GM21390 (cell line): ENCODE measurements around the gene HES3.

Experiments
- ATAC-seq: cut with Tn5 transposase; IDR thresholded peaks from one replicate; pipeline ENCODE4 v1.9.1; 2021; ENCODE audit not compliant: unreplicated experiment

Gene HES3

GRCh38 chr1:6243993-6244392 is at the start of gene HES3:
TSS of gene HES3 (plus strand) at chr1:6244179. CDS start at chr1:6244366, 187 bp downstream.
- no peak for ATAC-seq

GRCh38 chr1:6197746-6198427 is 46.1 kb upstream of the HES3 start:
- no peak for ATAC-seq

- ATAC-seq = peak; percentile 24
Observed at GRCh38 chr1:6198646-6199297, 45.2 kb upstream of the HES3 start.

- peak; percentile 93 for ATAC-seq
Observed at GRCh38 chr1:6199298-6200187, 44.4 kb upstream of the HES3 start, which contains the start of gene RPL22. TSS of gene RPL22 (minus strand) at chr1:6199595. CDS start at chr1:6199573, 22 bp downstream.

GRCh38 chr1:6200188-6200809 is 43.7 kb upstream of the HES3 start:
- no peak for ATAC-seq

GRCh38 chr1:6202256-6202655 is 41.7 kb upstream of the HES3 start:
- no peak for ATAC-seq

GRCh38 chr1:6205849-6206519 is 38.0 kb upstream of the HES3 start, which contains the start of gene RNF207:
TSS of gene RNF207 (plus strand) at chr1:6206119. CDS start at chr1:6206536, 417 bp downstream.
- peak; percentile 46 for ATAC-seq

GRCh38 chr1:6206520-6206855 is 37.5 kb upstream of the HES3 start:
- ATAC-seq = no peak

GRCh38 chr1:6207075-6207885 is 36.7 kb upstream of the HES3 start:
- no peak for ATAC-seq

- no peak for ATAC-seq
Observed at GRCh38 chr1:6207921-6208320, 36.1 kb upstream of the HES3 start.

- ATAC-seq = no peak
Observed at GRCh38 chr1:6208723-6209660, 35.0 kb upstream of the HES3 start.

GRCh38 chr1:6209661-6210580 is 34.1 kb upstream of the HES3 start:
- ATAC-seq = no peak

GRCh38 chr1:6210591-6211355 is 33.2 kb upstream of the HES3 start:
- no peak for ATAC-seq

GRCh38 chr1:6211731-6212130 is 32.2 kb upstream of the HES3 start:
- ATAC-seq = no peak

- ATAC-seq = no peak
Observed at GRCh38 chr1:6212193-6212959, 31.6 kb upstream of the HES3 start.
